Middle frontal gyrus (tissue), 1 donor: ENCODE measurements around the gene SGMS1.
"Not testable (repeated sequence)": the region's sequence is repeated elsewhere in the genome, so short reads cannot be mapped to it uniquely, and the experiment has no call there.

Source experiments
- DNase-seq: peaks from one replicate; pipeline ENCODE4 v3.0.0-alpha.2; 2015; ENCODE audit warnings: low spot score; ENCODE audit errors: extremely low spot score

Gene SGMS1

GRCh38 chr10:50471583-50471975 lies 152.2 kb downstream of the SGMS1 start:
- DNase-seq, result no peak

- DNase-seq, result no peak
Observed at GRCh38 chr10:50470798-50471582, 152.8 kb downstream of the SGMS1 start.

- DNase-seq, result no peak
Observed at GRCh38 chr10:50470345-50470744, 153.4 kb downstream of the SGMS1 start.

- DNase-seq, result no peak
Observed at GRCh38 chr10:50469778-50470193, 154.0 kb downstream of the SGMS1 start.

- no peak for DNase-seq
Observed at GRCh38 chr10:50469288-50469687, 154.5 kb downstream of the SGMS1 start.

- DNase-seq, result no peak
Observed at GRCh38 chr10:50467209-50467608, 156.5 kb downstream of the SGMS1 start.

- DNase-seq, result no peak
Observed at GRCh38 chr10:50464004-50464409, 159.7 kb downstream of the SGMS1 start.

GRCh38 chr10:50461834-50462233 lies 161.9 kb downstream of the SGMS1 start:
- DNase-seq, result no peak

- DNase-seq, result no peak
Observed at GRCh38 chr10:50461123-50461522, 162.6 kb downstream of the SGMS1 start.

- no peak for DNase-seq
Observed at GRCh38 chr10:50456719-50457118, 167.0 kb downstream of the SGMS1 start.

GRCh38 chr10:50453940-50454339 lies 169.8 kb downstream of the SGMS1 start:
- no peak for DNase-seq

GRCh38 chr10:50452603-50453002 lies 171.2 kb downstream of the SGMS1 start:
- no peak for DNase-seq

GRCh38 chr10:50447691-50448090 lies 176.1 kb downstream of the SGMS1 start:
- no peak for DNase-seq

- not testable (repeated sequence) for DNase-seq
Observed at GRCh38 chr10:50445777-50446176, 178.0 kb downstream of the SGMS1 start.

GRCh38 chr10:50440489-50440888 lies 183.3 kb downstream of the SGMS1 start:
- no peak for DNase-seq

- DNase-seq, result no peak
Observed at GRCh38 chr10:50439806-50440205, 183.9 kb downstream of the SGMS1 start.

- DNase-seq, result no peak
Observed at GRCh38 chr10:50439187-50439586, 184.6 kb downstream of the SGMS1 start.

- DNase-seq, result no peak
Observed at GRCh38 chr10:50438049-50438936, 185.5 kb downstream of the SGMS1 start.

GRCh38 chr10:50437248-50437647 lies 186.5 kb downstream of the SGMS1 start:
- DNase-seq, result no peak

- no peak for DNase-seq
Observed at GRCh38 chr10:50436805-50437204, 187.0 kb downstream of the SGMS1 start.

GRCh38 chr10:50432211-50433009 lies 191.3 kb downstream of the SGMS1 start:
- no peak for DNase-seq

GRCh38 chr10:50431791-50432190 lies 192.0 kb downstream of the SGMS1 start:
- DNase-seq, result no peak
